ENCODE measurements around the gene RTN3.
"Not testable (repeated sequence)": the region's sequence is repeated elsewhere in the genome, so short reads cannot be mapped to it uniquely, and the experiment has no call there.

The RTN3 gene, protein sequence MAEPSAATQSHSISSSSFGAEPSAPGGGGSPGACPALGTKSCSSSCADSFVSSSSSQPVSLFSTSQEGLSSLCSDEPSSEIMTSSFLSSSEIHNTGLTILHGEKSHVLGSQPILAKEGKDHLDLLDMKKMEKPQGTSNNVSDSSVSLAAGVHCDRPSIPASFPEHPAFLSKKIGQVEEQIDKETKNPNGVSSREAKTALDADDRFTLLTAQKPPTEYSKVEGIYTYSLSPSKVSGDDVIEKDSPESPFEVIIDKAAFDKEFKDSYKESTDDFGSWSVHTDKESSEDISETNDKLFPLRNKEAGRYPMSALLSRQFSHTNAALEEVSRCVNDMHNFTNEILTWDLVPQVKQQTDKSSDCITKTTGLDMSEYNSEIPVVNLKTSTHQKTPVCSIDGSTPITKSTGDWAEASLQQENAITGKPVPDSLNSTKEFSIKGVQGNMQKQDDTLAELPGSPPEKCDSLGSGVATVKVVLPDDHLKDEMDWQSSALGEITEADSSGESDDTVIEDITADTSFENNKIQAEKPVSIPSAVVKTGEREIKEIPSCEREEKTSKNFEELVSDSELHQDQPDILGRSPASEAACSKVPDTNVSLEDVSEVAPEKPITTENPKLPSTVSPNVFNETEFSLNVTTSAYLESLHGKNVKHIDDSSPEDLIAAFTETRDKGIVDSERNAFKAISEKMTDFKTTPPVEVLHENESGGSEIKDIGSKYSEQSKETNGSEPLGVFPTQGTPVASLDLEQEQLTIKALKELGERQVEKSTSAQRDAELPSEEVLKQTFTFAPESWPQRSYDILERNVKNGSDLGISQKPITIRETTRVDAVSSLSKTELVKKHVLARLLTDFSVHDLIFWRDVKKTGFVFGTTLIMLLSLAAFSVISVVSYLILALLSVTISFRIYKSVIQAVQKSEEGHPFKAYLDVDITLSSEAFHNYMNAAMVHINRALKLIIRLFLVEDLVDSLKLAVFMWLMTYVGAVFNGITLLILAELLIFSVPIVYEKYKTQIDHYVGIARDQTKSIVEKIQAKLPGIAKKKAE

GRCh38 chr11:63681321-63682065, at the start of gene RTN3:
RTN3 (plus strand) TSS chr11:63681500; CDS start chr11:63681637, 137 bp downstream.
- peak; percentile 96 to 98 (median 98) for DNase-seq (ENCODE audit: low read depth in 3 of 3, low spot score in 1 of 3)

GRCh38 chr11:63635762-63636465, 45.4 kb upstream of the RTN3 start:
- DNase-seq (ENCODE audit: low read depth in 3 of 3, low spot score in 1 of 3): peak; percentile 27 to 48 (median 33)

GRCh38 chr11:63638436-63638835, 42.9 kb upstream of the RTN3 start:
- not testable (repeated sequence) for DNase-seq (ENCODE audit: low read depth in 3 of 3, low spot score in 1 of 3)

DNA sequence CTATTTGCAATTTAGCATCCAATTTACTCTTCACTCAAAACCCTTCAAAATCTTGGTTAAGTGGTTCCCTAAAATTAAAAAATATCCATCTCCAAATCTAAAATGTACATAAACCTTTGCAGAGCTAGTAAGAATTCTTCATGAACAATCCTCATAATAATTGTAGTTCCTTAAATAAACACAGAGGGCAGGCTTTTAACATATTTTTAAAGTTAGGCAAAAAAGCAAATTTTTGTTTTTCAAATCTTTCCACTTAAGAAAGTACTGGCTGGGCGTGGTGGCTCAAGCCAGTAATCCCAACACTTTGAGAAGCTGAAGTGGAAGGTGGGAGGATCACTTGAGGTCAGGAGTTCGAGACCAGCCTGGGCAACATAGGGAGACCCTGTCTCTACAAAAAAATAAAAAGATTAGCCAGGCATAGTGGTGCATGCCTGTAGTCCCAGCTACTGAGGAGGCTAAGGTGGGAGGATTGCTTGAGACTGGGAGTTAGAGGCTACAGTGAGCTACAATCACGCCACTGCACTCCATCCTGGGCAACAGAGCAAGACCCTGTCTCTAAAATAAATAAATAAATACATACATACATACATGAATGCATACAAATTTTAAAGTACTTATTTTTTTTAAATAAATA, 42.0 kb upstream of the RTN3 start:
- DNase-seq (ENCODE audit: low read depth in 3 of 3, low spot score in 1 of 3): no peak

DNA sequence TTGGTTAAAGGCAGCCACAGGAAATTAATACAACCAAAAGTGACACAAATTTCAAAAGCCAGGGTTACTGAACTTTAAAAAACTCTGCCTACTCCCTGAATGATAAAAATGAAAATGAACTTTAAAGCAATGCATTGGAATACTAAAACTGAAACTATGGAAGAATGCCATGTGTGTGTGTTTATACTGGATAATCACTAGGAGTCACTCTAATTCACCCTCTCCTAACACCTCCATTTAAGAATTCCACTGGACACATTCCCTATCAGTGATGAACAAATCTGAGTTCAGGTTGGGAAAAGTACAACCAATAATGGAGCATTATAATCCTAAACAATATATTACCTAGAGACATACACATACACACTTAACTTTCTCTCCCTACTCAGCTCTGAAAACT, 39.6 kb upstream of the RTN3 start:
- no peak for DNase-seq (ENCODE audit: low read depth in 3 of 3, low spot score in 1 of 3)

DNA sequence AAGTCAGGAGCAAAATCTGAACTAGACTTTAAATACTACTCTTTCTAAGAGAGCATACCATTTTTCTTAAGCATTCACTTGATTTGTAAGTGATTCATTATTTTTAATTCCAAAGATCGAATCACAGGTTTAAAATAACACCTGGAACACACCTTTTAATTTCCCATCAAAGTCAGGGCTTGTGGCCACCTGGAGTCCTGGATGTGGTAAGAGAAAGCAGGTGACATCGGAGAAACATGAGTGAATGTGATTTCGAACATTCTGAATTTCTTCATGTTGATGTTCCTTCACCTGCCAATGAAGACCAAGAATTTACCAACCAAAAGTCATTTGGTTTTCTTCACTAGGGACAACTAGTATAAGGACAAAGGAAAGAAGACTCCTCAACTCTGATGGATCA, 38.1 kb upstream of the RTN3 start:
- DNase-seq (ENCODE audit: low read depth in 3 of 3, low spot score in 1 of 3): no peak

GRCh38 chr11:63652671-63653070, 28.6 kb upstream of the RTN3 start:
- no peak for DNase-seq (ENCODE audit: low read depth in 3 of 3, low spot score in 1 of 3)

- no peak for DNase-seq (ENCODE audit: low read depth in 3 of 3, low spot score in 1 of 3)
Observed at GRCh38 chr11:63660972-63661371, 20.3 kb upstream of the RTN3 start.

DNA sequence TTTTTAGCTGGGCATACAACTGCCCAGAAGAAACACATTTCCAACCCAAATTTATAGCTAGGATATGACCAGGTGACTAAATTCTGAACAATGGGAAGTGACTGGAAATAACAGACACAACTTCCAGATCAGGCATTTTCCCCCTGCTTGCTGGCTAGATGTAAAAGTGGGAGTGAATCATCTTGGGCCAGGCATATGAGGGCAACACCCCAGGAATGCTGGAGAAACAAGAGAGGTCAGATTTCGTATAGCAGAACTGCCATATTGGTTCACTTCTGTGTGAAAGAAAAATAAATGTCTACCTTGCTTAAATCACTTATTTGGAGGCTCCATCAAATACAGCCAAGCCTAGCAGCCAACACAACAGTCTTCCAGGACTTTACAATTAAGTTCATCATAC, 17.5 kb upstream of the RTN3 start:
- DNase-seq (ENCODE audit: low read depth in 3 of 3, low spot score in 1 of 3): no peak

- DNase-seq (ENCODE audit: low read depth in 3 of 3, low spot score in 1 of 3): no peak
Observed at GRCh38 chr11:63666874-63667273, 14.4 kb upstream of the RTN3 start.

DNA sequence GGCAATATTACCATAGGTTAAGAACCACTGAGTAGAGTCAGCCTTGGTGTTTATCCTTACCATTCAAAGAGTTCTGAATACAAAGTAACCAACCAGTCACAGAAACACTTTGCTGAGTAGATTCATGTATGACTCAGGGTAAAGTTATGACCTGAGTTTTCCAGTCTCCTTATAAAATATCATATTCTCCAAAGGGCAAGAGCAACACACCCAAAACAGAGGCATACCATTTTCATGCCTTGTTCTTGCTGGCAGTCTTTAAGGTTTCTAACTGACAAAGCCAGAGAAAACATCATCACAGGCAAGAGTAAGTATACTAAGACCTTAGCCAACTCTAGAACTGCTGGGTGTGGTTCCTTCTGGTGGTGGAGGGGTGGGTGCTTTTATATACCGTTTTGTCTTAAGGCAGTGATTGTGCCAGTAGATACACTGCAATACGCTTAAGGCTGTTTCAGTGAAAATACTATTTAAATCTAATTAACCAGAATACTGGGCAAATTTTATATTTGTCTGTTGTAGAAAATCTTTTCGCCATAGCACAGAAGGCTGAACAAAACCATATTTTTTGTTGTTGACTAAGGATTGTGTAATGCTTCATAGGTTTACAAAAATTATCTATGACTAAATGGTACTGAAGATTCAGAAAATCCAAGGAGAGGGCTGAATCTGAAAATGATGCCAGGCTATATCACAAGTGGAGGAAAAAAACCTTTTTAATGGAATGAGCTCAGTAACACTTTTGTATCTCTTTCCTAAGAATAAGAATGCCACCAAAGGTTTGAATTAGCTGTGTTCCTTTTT, 13.1 kb upstream of the RTN3 start:
- DNase-seq (ENCODE audit: low read depth in 3 of 3, low spot score in 1 of 3): no peak

DNA sequence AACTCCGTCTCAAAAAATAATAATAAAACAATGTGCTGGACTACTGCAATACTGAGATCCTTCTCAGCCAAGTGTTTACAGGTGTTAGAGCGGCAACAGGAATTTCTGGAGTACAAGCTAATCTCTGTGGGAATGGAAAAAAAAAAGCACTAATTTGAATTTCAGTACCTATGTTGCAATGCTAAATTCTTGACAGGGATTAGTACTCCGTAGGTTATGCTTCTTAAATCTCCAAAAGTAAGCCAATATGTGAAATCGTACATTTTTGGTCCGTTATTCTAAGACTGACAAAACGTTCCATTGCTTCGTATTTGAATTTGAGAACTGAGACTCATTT, 11.2 kb upstream of the RTN3 start:
- DNase-seq (ENCODE audit: low read depth in 3 of 3, low spot score in 1 of 3): no peak

DNA sequence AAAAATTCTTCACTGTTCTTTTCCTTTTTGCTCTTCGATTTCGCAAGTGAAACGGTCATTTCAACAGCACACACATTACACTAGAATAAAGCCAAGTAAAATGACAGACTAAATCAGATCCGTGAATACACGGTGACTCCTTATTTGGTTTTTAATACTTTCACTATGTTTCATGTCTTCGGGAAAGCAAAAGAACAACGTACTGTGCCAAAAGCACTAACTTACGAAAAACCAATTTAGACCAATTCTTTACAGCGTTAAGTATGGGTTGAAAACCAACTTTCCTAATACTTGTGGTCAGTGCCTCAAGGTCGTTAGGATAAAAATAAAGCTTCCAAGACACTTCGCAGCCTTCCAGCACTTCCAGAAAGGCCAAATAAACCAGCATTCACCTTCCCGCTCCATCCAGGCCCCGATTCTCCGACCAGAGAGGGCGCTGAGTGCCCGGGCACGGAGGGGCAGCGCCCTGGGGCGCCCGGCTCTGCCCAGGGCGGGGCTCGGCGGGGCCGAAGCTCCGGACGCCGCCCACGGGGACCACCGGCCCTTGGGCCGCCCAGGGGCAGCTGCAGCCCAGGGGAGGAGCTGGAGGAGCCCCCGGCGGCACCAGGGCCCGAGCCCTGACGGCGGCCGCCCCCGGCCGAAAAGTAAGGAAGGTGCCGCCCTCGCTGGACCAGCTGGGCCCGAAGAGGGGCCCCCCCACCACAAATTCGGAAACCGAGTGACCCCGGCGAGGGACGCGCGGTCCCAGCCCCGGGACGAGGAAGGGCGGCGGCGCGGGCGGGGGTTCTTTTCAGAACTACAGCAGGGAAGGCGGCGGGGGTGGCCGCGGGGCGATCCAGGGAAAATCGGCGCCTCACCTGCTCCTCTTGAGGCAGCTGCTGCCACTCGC, 10.6 kb upstream of the RTN3 start:
- peak in 1 of 3 donors; percentile 10 for DNase-seq (ENCODE audit: low read depth in 3 of 3, low spot score in 1 of 3)

DNA sequence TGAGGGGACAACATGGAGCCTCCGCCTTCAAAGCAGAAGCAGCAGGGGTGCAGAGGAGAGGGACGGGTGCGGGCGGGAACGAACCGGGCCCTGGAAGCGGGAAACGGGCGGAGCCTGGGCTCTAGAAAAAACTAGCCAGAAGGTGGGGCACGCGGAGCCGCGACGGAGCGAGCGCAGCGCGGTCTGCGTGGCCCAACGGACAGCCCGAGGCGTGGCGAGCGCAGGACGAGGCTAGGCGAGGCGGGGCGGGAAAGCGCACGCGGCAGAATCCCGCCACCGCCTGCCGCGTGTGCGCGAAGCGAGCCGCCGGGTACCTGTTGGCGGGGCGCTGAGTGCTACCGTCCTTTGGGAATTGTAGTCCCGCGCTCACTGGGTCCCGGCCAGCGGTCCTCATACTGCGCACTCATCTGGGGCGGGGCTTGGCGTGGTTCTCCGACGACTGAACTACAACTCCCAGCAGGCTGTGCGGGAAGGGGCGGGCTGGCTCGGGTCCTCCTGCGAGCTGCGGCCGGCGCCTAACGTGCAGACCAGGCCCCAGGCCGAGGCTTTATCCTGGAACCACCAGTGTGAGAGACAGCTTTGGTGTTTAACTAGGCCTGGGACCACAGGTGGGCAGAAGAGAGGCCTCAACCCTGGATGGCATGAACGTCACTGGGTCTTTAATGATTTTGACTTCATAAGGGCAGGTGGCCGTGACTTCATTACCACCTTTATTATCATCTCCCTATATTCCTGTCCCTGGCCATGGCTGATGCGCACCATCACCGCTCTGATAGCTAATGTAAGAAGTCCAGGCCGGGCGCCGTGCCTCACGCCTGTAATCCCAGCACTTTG, 9.8 kb upstream of the RTN3 start, which contains the start of gene ATL3:
ATL3 (minus strand) TSS at position 55 of the 834 bp plus-strand sequence; CDS start at position 14, 41 bp downstream.
- peak; percentile 84 to 94 (median 88) for DNase-seq (ENCODE audit: low read depth in 3 of 3, low spot score in 1 of 3)

DNA sequence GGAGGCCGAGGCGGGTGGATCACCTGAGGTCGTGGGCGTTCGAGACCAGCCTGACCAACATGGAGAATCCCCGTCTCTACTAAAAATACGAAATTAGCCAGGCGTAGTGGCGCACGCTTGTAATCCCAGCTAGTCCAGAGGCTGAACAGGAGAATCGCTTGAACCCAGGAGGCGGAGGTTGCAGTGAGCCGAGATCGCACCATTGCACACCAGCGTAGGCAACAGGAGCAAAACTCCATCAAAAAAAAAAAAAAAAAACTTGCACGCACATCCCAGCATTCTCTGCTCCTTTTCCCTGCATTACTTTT, 9.2 kb upstream of the RTN3 start:
- DNase-seq (ENCODE audit: low read depth in 3 of 3, low spot score in 1 of 3): no peak

DNA sequence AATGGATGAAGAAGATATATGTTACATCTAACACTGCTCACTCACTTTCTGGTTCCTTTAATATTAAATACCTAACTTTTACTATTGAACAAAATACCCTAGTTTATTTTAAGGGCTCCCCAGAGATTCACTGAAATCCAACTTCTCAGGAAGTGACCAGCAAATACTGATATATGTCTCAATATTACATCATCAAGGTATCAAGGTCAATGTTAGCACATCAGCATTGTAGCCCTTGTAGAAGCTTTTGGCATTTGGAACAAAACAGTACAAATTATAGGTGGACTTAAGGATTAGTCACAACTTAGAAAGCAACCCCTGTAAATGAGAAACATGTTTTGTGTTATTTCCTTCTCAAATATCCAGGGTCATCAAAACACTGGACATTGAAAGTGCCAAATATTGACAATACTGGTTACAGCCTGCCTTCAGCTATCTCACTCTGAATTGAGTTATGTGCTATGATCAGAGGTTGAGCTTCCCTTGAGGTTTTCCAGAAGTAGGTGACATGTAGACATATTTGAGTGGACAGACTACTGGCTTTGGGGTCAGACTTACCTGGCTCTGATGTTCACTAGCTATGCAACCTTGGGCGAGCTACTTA, 8.3 kb upstream of the RTN3 start:
- DNase-seq (ENCODE audit: low read depth in 3 of 3, low spot score in 1 of 3): no peak

GRCh38 chr11:63673579-63673978, 7.7 kb upstream of the RTN3 start:
- no peak for DNase-seq (ENCODE audit: low read depth in 3 of 3, low spot score in 1 of 3)

All from stimulated activated CD4-positive, alpha-beta T cell treated with anti-CD3 and anti-CD28 coated beads, TNF-alpha, amount 100 ng/mL, for 1 hour (primary cell).